H1 (cell line): Measurements from ENCODE around the gene TLR10. TPM values are rescaled to one million over a fixed set of nuclear protein-coding genes. Genes with fewer than 3 reads are reported as not detected.

Experiments
- CTCF ChIA-PET: fragments of 300-600 bp; sonication (Branson Sonifier 250); formaldehyde crosslinking; loops from one replicate; lab custom pipeline; 2021; ENCODE audit not compliant: partially characterized antibody; lab: Charles Lee
- POLR2A ChIA-PET: fragments of 300-600 bp; sonication (Branson Sonifier 250); formaldehyde crosslinking; loops from one replicate; lab custom pipeline; 2021; ENCODE audit warnings: inconsistent platforms; ENCODE audit not compliant: partially characterized antibody; lab: Charles Lee
- DNase-seq, 2 experiments: peaks; one replicate each; pipeline versions ENCODE4 v3.0.0 to v3.0.0-alpha.2; 2010 to 2022; ENCODE audit warnings: low spot score in 2 of 2, low read depth in 1 of 2, mixed read lengths in 1 of 2
- FAIRE-seq: peaks from 2 replicates; lab custom pipeline; 2011; peaks lifted over from hg19 to GRCh38; lab: Jason Lieb, UNC
- H2AFZ ChIP-seq: 2 replicates; pipeline ENCODE4 v1.8.1; 2012; ENCODE audit warnings: low read length, inconsistent platforms
- H2AK5ac ChIP-seq: 2 replicates; pipeline ENCODE4 v1.6.1; 2013; ENCODE audit warnings: low read depth, low read length
- H2BK120ac ChIP-seq: replicated peaks from 2 replicates; pipeline ENCODE3; 2013; ENCODE audit warnings: low read depth, low read length, inconsistent platforms
- H2BK12ac ChIP-seq: 2 replicates; pipeline ENCODE4 v1.6.1; 2013; ENCODE audit warnings: low read depth, low read length
- H2BK15ac ChIP-seq: 2 replicates; pipeline ENCODE4 v1.6.1; 2013; ENCODE audit warnings: low read length
- H2BK20ac ChIP-seq: 2 replicates; pipeline ENCODE4 v1.6.1; 2013; ENCODE audit warnings: low read length
- H2BK5ac ChIP-seq: 2 replicates; pipeline ENCODE4 v1.6.1; 2013; ENCODE audit warnings: low read depth, low read length
- H3K14ac ChIP-seq: 2 replicates; pipeline ENCODE4 v1.6.1; 2013; ENCODE audit warnings: inconsistent platforms; ENCODE audit not compliant: insufficient read length
- H3K18ac ChIP-seq: 2 replicates; pipeline ENCODE4 v1.6.1; 2013; ENCODE audit warnings: low read length; ENCODE audit errors: extremely low read depth
- H3K23ac ChIP-seq: 2 replicates; pipeline ENCODE4 v1.6.1; 2013; ENCODE audit warnings: inconsistent platforms; ENCODE audit not compliant: insufficient read length
- H3K23me2 ChIP-seq: 2 replicates; pipeline ENCODE4 v1.6.1; 2013; ENCODE audit warnings: low read depth, low read length
- H3K27ac ChIP-seq: 2 replicates; pipeline ENCODE4 v1.6.1; 2011; ENCODE audit warnings: low read depth, low read length, inconsistent platforms
- H3K27me3 ChIP-seq, 4 experiments: replicated peaks in 1 of 4; 1 replicate in 1 of 4; 2 replicates in 3 of 4; pipeline versions ENCODE4 v1.6.1 to v1.8.1; 2011 to 2013; ENCODE audit warnings: low read length in 3 of 4, mild to moderate bottlenecking in 3 of 4, inconsistent platforms in 2 of 4, mixed read lengths in 2 of 4, moderate library complexity in 1 of 4; ENCODE audit not compliant: control insufficient read depth in 3 of 4, insufficient read depth in 3 of 4; ENCODE audit errors: extremely low read depth in 1 of 4
- H3K36me3 ChIP-seq, 4 experiments: 2 replicates each; pipeline versions ENCODE4 v1.6.1 to v1.8.1; 2011 to 2013; ENCODE audit warnings: mild to moderate bottlenecking in 4 of 4, low read length in 3 of 4, moderate library complexity in 2 of 4, control low read depth in 1 of 4, inconsistent platforms in 1 of 4; ENCODE audit not compliant: insufficient read depth in 4 of 4, control insufficient read depth in 2 of 4
- H3K4ac ChIP-seq: replicated peaks from 2 replicates; pipeline ENCODE3; 2013; ENCODE audit warnings: low read length, low read depth, mixed read lengths, inconsistent platforms; ENCODE audit not compliant: insufficient read length
- H3K4me1 ChIP-seq, 4 experiments: replicated peaks in 1 of 4; 1 replicate in 1 of 4; 2 replicates in 3 of 4; pipeline versions ENCODE4 v1.6.1 to v1.8.1; 2011 to 2013; ENCODE audit warnings: low read length in 3 of 4, inconsistent platforms in 2 of 4, mixed read lengths in 1 of 4; ENCODE audit not compliant: insufficient read depth in 4 of 4, control insufficient read depth in 3 of 4
- H3K4me2 ChIP-seq, 2 experiments: 2 replicates each; pipeline versions ENCODE4 v1.6.1 to v1.8.1; 2011 to 2013; ENCODE audit warnings: low read depth in 2 of 2, low read length in 2 of 2, control low read depth in 1 of 2, inconsistent platforms in 1 of 2, mild to moderate bottlenecking in 1 of 2; ENCODE audit not compliant: insufficient read depth in 1 of 2
- H3K4me3 ChIP-seq, 4 experiments: fragments of 200-600, 300-600 bp in 1 of 4; sonication (generic), shearing (Covaris generic), sonication (Bioruptor Twin) in 1 of 4; 2 replicates each; pipeline versions ENCODE4 v1.5.1 to v1.8.1; 2011 to 2016; ENCODE audit warnings: low read length in 4 of 4, low read depth in 3 of 4, control low read depth in 2 of 4, inconsistent platforms in 2 of 4, mild to moderate bottlenecking in 2 of 4, mixed read lengths in 1 of 4, moderate library complexity in 1 of 4; ENCODE audit not compliant: insufficient read depth in 2 of 4; ENCODE audit errors: extremely low read depth in 1 of 4
- H3K56ac ChIP-seq: replicated peaks from 2 replicates; pipeline ENCODE3; 2013; ENCODE audit warnings: low read depth, mild to moderate bottlenecking, mixed read lengths, low read length, inconsistent platforms; ENCODE audit not compliant: insufficient read length
- H3K79me1 ChIP-seq: 2 replicates; pipeline ENCODE4 v1.6.1; 2013; ENCODE audit warnings: low read depth, low read length, control low read depth
- H3K79me2 ChIP-seq, 2 experiments: 2 replicates each; pipeline versions ENCODE4 v1.6.1 to v1.8.1; 2012 to 2013; ENCODE audit warnings: low read length in 2 of 2, mild to moderate bottlenecking in 2 of 2, inconsistent platforms in 1 of 2; ENCODE audit not compliant: insufficient read depth in 2 of 2, control insufficient read depth in 1 of 2
- H3K9ac ChIP-seq, 4 experiments: replicated peaks in 1 of 4; 1 replicate in 1 of 4; 2 replicates in 3 of 4; pipeline versions ENCODE4 v1.6.1 to v1.8.1; 2011 to 2013; ENCODE audit warnings: low read depth in 3 of 4, low read length in 3 of 4, control low read depth in 2 of 4, mild to moderate bottlenecking in 2 of 4, moderate library complexity in 2 of 4, inconsistent platforms in 1 of 4; ENCODE audit errors: extremely low read depth in 1 of 4
- H3K9me3 ChIP-seq, 2 experiments: 2 replicates each; pipeline versions ENCODE4 v1.6.1 to v1.8.1; 2012 to 2013; ENCODE audit warnings: mild to moderate bottlenecking in 2 of 2, moderate library complexity in 2 of 2, control low read depth in 1 of 2, inconsistent platforms in 1 of 2, low read depth in 1 of 2, low read length in 1 of 2, mixed read lengths in 1 of 2; ENCODE audit not compliant: insufficient read depth in 2 of 2
- H4K20me1 ChIP-seq, 2 experiments: replicated peaks in 1 of 2; 2 replicates each; pipeline versions ENCODE3 to v1.8.1; 2011 to 2013; ENCODE audit warnings: inconsistent platforms in 2 of 2, low read length in 2 of 2, mild to moderate bottlenecking in 1 of 2; ENCODE audit not compliant: insufficient read depth in 2 of 2, control insufficient read depth in 1 of 2
- H4K5ac ChIP-seq: 2 replicates; pipeline ENCODE4 v1.6.1; 2013; ENCODE audit warnings: low read length, low read depth, mixed read lengths, inconsistent platforms; ENCODE audit not compliant: insufficient read length
- H4K8ac ChIP-seq: 2 replicates; pipeline ENCODE4 v1.8.0; 2013; ENCODE audit warnings: mild to moderate bottlenecking, moderate library complexity, low read length, inconsistent platforms; ENCODE audit not compliant: insufficient read depth; ENCODE audit errors: extremely low read depth
- H4K91ac ChIP-seq: replicated peaks from 2 replicates; pipeline ENCODE3; 2013; ENCODE audit warnings: low read length, mixed read lengths, inconsistent platforms; ENCODE audit not compliant: insufficient read length
- BACH1 ChIP-seq: IDR thresholded peaks from 2 replicates; pipeline ENCODE4 v1.6.1; 2012; ENCODE audit warnings: low read length, improper control_type of control experiment
- CREB1 ChIP-seq: IDR thresholded peaks from 2 replicates; pipeline ENCODE4 v1.6.1; 2012; ENCODE audit warnings: inconsistent platforms
- EGR1 ChIP-seq: IDR thresholded peaks from 2 replicates; pipeline ENCODE4 v1.6.1; 2011; ENCODE audit warnings: low read depth, low read length, borderline replicate concordance
- GABPA ChIP-seq: IDR thresholded peaks from 2 replicates; pipeline ENCODE4 v1.6.1; 2011; ENCODE audit warnings: mild to moderate bottlenecking, low read length, moderate library complexity, borderline replicate concordance; ENCODE audit not compliant: insufficient read depth
- HDAC6 ChIP-seq: IDR thresholded peaks from one replicate; pipeline ENCODE4 v1.7.1; 2012; ENCODE audit warnings: low read depth, mild to moderate bottlenecking, inconsistent platforms, low read length, moderate library complexity
- JUND ChIP-seq: IDR thresholded peaks from 2 replicates; pipeline ENCODE4 v1.6.1; 2011; ENCODE audit warnings: mild to moderate bottlenecking, improper control_type of control experiment, low read length
- KDM4A ChIP-seq: IDR thresholded peaks from one replicate; pipeline ENCODE4 v1.7.1; 2012; ENCODE audit warnings: low read depth, mild to moderate bottlenecking, moderate library complexity, low read length, inconsistent platforms; ENCODE audit not compliant: severe bottlenecking
- POLR2A ChIP-seq, 2 experiments: IDR thresholded peaks; 1 replicate in 1 of 2; 2 replicates in 1 of 2; pipeline ENCODE4 v1.6.1; 2011; ENCODE audit warnings: low read depth in 2 of 2, low read length in 2 of 2, mild to moderate bottlenecking in 2 of 2; ENCODE audit errors: control extremely low read depth in 1 of 2
- SIX5 ChIP-seq: IDR thresholded peaks from 2 replicates; pipeline ENCODE4 v1.6.1; 2011; ENCODE audit warnings: mild to moderate bottlenecking, low read depth, low read length
- SP4 ChIP-seq: IDR thresholded peaks from 2 replicates; pipeline ENCODE4 v1.6.1; 2012; ENCODE audit warnings: low read length, inconsistent platforms
- TEAD4 ChIP-seq: IDR thresholded peaks from 2 replicates; pipeline ENCODE4 v1.6.1; 2012; ENCODE audit warnings: low read depth, low read length, inconsistent platforms, mixed read lengths
- WGBS, 2 experiments: shearing (Covaris generic) in 1 of 2; methylation state at CpG; one replicate each; pipeline versions ENCODE4 v1.1.6 to v1.1.7; 2013 to 2015; ENCODE audit warnings: low lambda C conversion rate in 2 of 2, mixed read lengths in 2 of 2, inconsistent platforms in 1 of 2, low coverage in 1 of 2, missing lambda C conversion rate in 1 of 2; ENCODE audit not compliant: insufficient replicate concordance in 2 of 2, insufficient coverage in 1 of 2, insufficient read length in 1 of 2; ENCODE audit errors: extremely low coverage in 1 of 2, missing lambda C conversion rate in 1 of 2; 5-methylcytosine and 5-hydroxymethylcytosine counted together
- polyA plus RNA-seq, 7 experiments: library from polyadenylated mRNA; depleted of rRNA in 3 of 7; stranded (reverse) in 5 of 7; unstranded in 2 of 7; fragments of >200 nt in 5 of 7; fragments of 200-250 nt in 2 of 7; gene quantifications; 1 replicate in 5 of 7; 2 replicates in 1 of 7; 4 replicates in 1 of 7; pipeline versions ENCODE4 v1.2.1 to v1.2.3, GENCODE V29; 2011 to 2013; ENCODE audit warnings: missing spikeins in 2 of 7, mixed read lengths in 2 of 7
- total RNA-seq: library from RNA; stranded (reverse); fragmentation: NEBNext Ultra II Directional; extraction: Animal tissue kit (Norgen Biotek cat#: 25700); gene quantifications from 2 replicates; pipeline ENCODE4 v1.2.1, GENCODE V29; 2021

The TLR10 gene
- total and polyA plus RNA-seq, 2 of the 8 experiments (the other 6 are each of a cell fraction or from before 2014, with no cell fraction given) = not detected

DNA sequence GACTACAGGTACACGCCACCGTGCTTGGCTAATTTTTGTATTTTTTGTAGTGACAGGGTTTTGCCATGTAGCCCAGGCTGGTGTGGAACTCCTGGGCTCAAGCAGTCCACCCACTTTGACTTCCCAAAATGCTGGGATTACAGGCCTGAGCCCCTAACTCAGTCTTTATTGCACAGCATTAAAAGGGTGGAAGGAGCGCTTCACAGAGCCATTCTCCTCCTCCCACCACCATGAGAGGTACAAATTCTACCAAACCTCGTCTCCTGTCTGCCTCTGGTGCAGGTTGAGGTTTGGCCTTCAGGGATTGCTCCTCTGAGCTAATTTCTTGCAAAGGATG, 52.3 kb downstream of the TLR10 start:
- Histone ChIP-seq H3K79me2 (no peaks in the 10 kb centered on the region), H4K5ac (no peak overlapping the region), H3K4me2 (no peak overlapping the region), H3K14ac (no peak overlapping the region), H2AK5ac (no peak overlapping the region), H3K36me3 (no peaks in the 10 kb centered on the region), H3K18ac (no peak overlapping the region), H2BK12ac (no peak overlapping the region), H2BK15ac (no peak overlapping the region), H3K4me1 (peaks cover 0 to 3% (median 1%) of the 10 kb centered on the region in 4 experiments; a peak in 2 of 7 replicates), H3K23me2 (peaks cover 14% of the 10 kb centered on the region; the same call in 1 of the 2 replicates), H3K27me3 (no peaks in the 10 kb centered on the region), H3K4ac (no peak overlapping the region), H4K8ac (no peak overlapping the region), H2BK20ac (no peak overlapping the region), H3K9me3 (peaks cover 0 to 6% of the 10 kb centered on the region in 2 experiments; a peak in 1 of 4 replicates), H3K56ac (no peak overlapping the region), H3K9ac (no peak overlapping the region), H3K27ac (no peak overlapping the region), H3K23ac (no peak overlapping the region), H4K20me1 (peaks cover 0 to 8% of the 10 kb centered on the region in 2 experiments), H2BK5ac (no peak overlapping the region), H4K91ac (no peak overlapping the region), H2AFZ (0 out of 2 replicates have a peak overlapping the region, but pooled peaks have one; percentile 36), H3K79me1 (no peaks in the 10 kb centered on the region), H2BK120ac (no peak overlapping the region), H3K4me3 (no peak overlapping the region)
- POLR2A ChIA-PET = no interaction called here
- CTCF ChIA-PET = interaction anchor here (0.6 to 6.6 kb wide), 28 partner anchors 10 to 667 kb away, joined by 3 to 79 read pairs (median 5); no protein-coding TSS in a partner anchor
- WGBS, 2 experiments = 100% methylated on average over 4 of the region's 4 CpGs; no CpG with 5 or more reads in 1 of the 2 experiments
- FAIRE-seq = no peak
- no peak for DNase-seq
- TF ChIP-seq KDM4A (no peak), POLR2A (IDR thresholded peaks at IDR 0.05; ENCODE audit: control extremely low read depth in 1 of 2, low read depth in 2 of 2, low read length in 2 of 2) (no peak), TEAD4 (no peak), EGR1 (no peak), GABPA (no peak), BACH1 (no peak), CREB1 (no peak), SP4 (no peak), JUND (no peak), SIX5 (no peak), HDAC6 (no peak)
